HepG2 (cell line): Measurements from ENCODE around the gene LSM2. TPM values are rescaled to one million over a fixed set of nuclear protein-coding genes. Genes with fewer than 3 reads are reported as not detected.
A peak's percentile ranks its signal among the peaks of the same experiment; 100 is the strongest.

ENCODE experiments used
- BORCS8-MEF2B ChIP-seq: sonication (generic); formaldehyde crosslinking; IDR thresholded peaks from 2 replicates; pipeline ENCODE4 v1.8.0; 2022; ENCODE audit warnings: mild to moderate bottlenecking, missing genetic modification reagents
- CHD2 ChIP-seq: IDR thresholded peaks from 2 replicates; pipeline ENCODE4 v1.6.1; 2011; ENCODE audit warnings: low read depth, low read length, improper control_type of control experiment
- DDIT3 ChIP-seq: sonication (generic); formaldehyde crosslinking; IDR thresholded peaks from 2 replicates; pipeline ENCODE4 v1.4.0; 2020; ENCODE audit warnings: mild to moderate bottlenecking, missing genetic modification reagents
- ISL2 ChIP-seq: sonication (generic); formaldehyde crosslinking; IDR thresholded peaks from 2 replicates; pipeline ENCODE4 v1.5.0; 2020; ENCODE audit warnings: missing genetic modification reagents
- XRCC5 ChIP-seq: fragments of 200-400 bp; formaldehyde crosslinking; optimal IDR thresholded peaks from 2 replicates; pipeline ENCODE3; 2017; ENCODE audit warnings: mild to moderate bottlenecking, low read length
- ZC3H13 ChIP-seq: sonication (generic); formaldehyde crosslinking; IDR thresholded peaks from 2 replicates; pipeline ENCODE4 v1.8.1; 2023; ENCODE audit warnings: mild to moderate bottlenecking, missing genetic modification reagents, moderate library complexity
- ZFX ChIP-seq: sonication (generic); formaldehyde crosslinking; IDR thresholded peaks from 2 replicates; pipeline ENCODE4 v1.4.0; 2020; ENCODE audit warnings: mild to moderate bottlenecking, low read depth, missing genetic modification reagents, moderate library complexity
- ZMAT3 ChIP-seq: sonication (generic); formaldehyde crosslinking; conservative IDR thresholded peaks from 2 replicates; pipeline ENCODE4 v1.7.0; 2021; ENCODE audit warnings: missing genetic modification reagents
- ZNF362 ChIP-seq: sonication (generic); formaldehyde crosslinking; IDR thresholded peaks from 2 replicates; pipeline ENCODE4 v1.4.0; 2020; ENCODE audit warnings: missing genetic modification reagents, mild to moderate bottlenecking, borderline replicate concordance
- ZNF580 ChIP-seq: IDR thresholded peaks from 2 replicates; pipeline ENCODE4 v1.6.1; 2016; ENCODE audit warnings: low read depth, borderline replicate concordance
- ZNF619 ChIP-seq: sonication (generic); formaldehyde crosslinking; IDR thresholded peaks from 2 replicates; pipeline ENCODE4 v1.4.0; 2020; ENCODE audit warnings: mild to moderate bottlenecking, missing genetic modification reagents
- polyA plus RNA-seq, 8 experiments: library from polyadenylated mRNA; depleted of rRNA in 3 of 8; stranded (reverse) in 7 of 8; unstranded in 1 of 8; fragments of >200 nt; fragmentation: Illumina TruSeq in 4 of 8; extraction: Trizol in 4 of 8; gene quantifications; 2 replicates each; pipeline versions ENCODE4 v1.2.1 to v1.2.3, GENCODE V29; 2011 to 2016; ENCODE audit warnings: low read depth in 4 of 8, missing spikeins in 1 of 8, mixed read lengths in 1 of 8; ENCODE audit not compliant: insufficient read depth in 1 of 8
- total RNA-seq, 5 experiments: library from RNA; depleted of rRNA; stranded (reverse); fragments of >200 nt; fragmentation: Illumina TruSeq; extraction: Trizol; gene quantifications; 2 replicates each; pipeline ENCODE4 v1.2.3, GENCODE V29; 2016; ENCODE audit warnings: low read depth in 1 of 5
- TF ChIP-seq, protein P1 (sequence below): sonication (generic); formaldehyde crosslinking; conservative IDR thresholded peaks from 2 replicates; pipeline ENCODE4 v1.4.0; 2020; ENCODE audit warnings: missing genetic modification reagents
- TF ChIP-seq, protein P2 (sequence below): sonication (generic); formaldehyde crosslinking; IDR thresholded peaks from 2 replicates; pipeline ENCODE4 v1.5.0; 2020; ENCODE audit warnings: mild to moderate bottlenecking, missing genetic modification reagents
- TF ChIP-seq, protein P3 (sequence below): sonication (generic); formaldehyde crosslinking; IDR thresholded peaks from 2 replicates; pipeline ENCODE4 v1.4.0; 2020; ENCODE audit warnings: mild to moderate bottlenecking, missing genetic modification reagents

Gene LSM2
- total and polyA plus RNA-seq, 2 of the 13 experiments (the other 11 are each of a cell fraction or from before 2014, with no cell fraction given) = 69.4 to 90.5 TPM

DNA sequence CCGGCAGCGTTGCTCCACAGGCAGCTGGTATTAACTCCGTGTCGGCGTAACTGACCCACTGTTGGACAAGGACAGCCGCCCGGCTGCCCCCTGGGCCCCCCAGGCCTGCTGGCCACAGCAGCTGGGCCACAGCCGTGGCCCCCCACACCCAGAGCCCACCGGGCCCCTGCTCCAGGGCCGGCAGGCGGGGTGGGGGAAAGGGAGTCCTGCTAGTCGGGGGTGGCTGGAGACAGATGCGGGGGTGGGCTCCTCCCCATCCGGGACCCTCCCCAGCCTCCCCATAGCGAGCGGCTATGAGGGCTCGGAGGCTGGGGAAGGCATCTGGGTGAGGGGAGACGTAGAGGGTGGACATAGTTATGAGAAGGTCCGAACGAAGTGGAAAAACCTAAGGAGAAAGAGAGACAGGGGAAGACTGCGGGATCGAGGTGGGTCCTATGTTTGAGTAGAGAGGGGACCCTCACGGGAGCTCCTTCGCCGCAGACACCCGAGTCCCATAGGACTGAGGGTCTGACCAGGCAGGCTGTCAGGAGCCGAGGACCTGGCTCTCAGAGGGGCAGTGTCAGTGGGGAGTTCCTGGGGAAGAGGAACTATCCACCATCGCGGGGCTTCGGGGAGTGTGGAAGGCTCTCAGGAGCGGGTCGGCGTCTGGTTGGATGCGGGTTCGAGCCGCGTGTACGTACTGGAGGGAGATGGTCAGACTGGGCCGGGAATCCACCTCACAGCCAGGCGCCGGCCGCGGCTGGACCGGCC lies 11.7 kb downstream of the LSM2 start (continued):
- TF ChIP-seq, protein P1, sequence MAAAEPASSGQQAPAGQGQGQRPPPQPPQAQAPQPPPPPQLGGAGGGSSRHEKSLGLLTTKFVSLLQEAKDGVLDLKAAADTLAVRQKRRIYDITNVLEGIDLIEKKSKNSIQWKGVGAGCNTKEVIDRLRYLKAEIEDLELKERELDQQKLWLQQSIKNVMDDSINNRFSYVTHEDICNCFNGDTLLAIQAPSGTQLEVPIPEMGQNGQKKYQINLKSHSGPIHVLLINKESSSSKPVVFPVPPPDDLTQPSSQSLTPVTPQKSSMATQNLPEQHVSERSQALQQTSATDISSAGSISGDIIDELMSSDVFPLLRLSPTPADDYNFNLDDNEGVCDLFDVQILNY (CRISPR knock-in tag) = peak; percentile 30; the same call in 1 of the 2 replicates
- no peak for TF ChIP-seq DDIT3 (CRISPR knock-in tag)
- TF ChIP-seq BORCS8-MEF2B (CRISPR knock-in tag) = 0 out of 2 replicates have a peak, but pooled peaks have one; percentile 9
- TF ChIP-seq, protein P2, sequence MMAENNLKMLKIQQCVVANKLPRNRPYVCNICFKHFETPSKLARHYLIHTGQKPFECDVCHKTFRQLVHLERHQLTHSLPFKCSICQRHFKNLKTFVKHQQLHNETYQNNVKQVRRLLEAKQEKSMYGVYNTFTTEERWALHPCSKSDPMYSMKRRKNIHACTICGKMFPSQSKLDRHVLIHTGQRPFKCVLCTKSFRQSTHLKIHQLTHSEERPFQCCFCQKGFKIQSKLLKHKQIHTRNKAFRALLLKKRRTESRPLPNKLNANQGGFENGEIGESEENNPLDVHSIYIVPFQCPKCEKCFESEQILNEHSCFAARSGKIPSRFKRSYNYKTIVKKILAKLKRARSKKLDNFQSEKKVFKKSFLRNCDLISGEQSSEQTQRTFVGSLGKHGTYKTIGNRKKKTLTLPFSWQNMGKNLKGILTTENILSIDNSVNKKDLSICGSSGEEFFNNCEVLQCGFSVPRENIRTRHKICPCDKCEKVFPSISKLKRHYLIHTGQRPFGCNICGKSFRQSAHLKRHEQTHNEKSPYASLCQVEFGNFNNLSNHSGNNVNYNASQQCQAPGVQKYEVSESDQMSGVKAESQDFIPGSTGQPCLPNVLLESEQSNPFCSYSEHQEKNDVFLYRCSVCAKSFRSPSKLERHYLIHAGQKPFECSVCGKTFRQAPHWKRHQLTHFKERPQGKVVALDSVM (CRISPR knock-in tag) = no peak
- 0 out of 2 replicates have a peak, but pooled peaks have one; percentile 32 for TF ChIP-seq ZFX (CRISPR knock-in tag)
- 0 out of 2 replicates have a peak, but pooled peaks have one; percentile 5 for TF ChIP-seq ZC3H13 (CRISPR knock-in tag)
- 0 out of 2 replicates have a peak, but pooled peaks have one; percentile 12 for TF ChIP-seq CHD2
- TF ChIP-seq ZNF580 (CRISPR knock-in tag) = 0 out of 2 replicates have a peak, but pooled peaks have one; percentile 12
- TF ChIP-seq, protein P3, sequence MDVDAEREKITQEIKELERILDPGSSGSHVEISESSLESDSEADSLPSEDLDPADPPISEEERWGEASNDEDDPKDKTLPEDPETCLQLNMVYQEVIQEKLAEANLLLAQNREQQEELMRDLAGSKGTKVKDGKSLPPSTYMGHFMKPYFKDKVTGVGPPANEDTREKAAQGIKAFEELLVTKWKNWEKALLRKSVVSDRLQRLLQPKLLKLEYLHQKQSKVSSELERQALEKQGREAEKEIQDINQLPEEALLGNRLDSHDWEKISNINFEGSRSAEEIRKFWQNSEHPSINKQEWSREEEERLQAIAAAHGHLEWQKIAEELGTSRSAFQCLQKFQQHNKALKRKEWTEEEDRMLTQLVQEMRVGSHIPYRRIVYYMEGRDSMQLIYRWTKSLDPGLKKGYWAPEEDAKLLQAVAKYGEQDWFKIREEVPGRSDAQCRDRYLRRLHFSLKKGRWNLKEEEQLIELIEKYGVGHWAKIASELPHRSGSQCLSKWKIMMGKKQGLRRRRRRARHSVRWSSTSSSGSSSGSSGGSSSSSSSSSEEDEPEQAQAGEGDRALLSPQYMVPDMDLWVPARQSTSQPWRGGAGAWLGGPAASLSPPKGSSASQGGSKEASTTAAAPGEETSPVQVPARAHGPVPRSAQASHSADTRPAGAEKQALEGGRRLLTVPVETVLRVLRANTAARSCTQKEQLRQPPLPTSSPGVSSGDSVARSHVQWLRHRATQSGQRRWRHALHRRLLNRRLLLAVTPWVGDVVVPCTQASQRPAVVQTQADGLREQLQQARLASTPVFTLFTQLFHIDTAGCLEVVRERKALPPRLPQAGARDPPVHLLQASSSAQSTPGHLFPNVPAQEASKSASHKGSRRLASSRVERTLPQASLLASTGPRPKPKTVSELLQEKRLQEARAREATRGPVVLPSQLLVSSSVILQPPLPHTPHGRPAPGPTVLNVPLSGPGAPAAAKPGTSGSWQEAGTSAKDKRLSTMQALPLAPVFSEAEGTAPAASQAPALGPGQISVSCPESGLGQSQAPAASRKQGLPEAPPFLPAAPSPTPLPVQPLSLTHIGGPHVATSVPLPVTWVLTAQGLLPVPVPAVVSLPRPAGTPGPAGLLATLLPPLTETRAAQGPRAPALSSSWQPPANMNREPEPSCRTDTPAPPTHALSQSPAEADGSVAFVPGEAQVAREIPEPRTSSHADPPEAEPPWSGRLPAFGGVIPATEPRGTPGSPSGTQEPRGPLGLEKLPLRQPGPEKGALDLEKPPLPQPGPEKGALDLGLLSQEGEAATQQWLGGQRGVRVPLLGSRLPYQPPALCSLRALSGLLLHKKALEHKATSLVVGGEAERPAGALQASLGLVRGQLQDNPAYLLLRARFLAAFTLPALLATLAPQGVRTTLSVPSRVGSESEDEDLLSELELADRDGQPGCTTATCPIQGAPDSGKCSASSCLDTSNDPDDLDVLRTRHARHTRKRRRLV (CRISPR knock-in tag) = no peak; the same call in 1 of the 2 replicates
- TF ChIP-seq XRCC5 = no peak
- TF ChIP-seq ISL2 (CRISPR knock-in tag) = no peak
- no peak for TF ChIP-seq ZMAT3
- no peak for TF ChIP-seq ZNF362 (CRISPR knock-in tag)
- TF ChIP-seq ZNF619 = 0 out of 2 replicates have a peak, but pooled peaks have one; percentile 20
